ENCODE data around the gene SGO2. TPM values are rescaled to one million over a fixed set of nuclear protein-coding genes. Genes with fewer than 3 reads are reported as not detected.

The SGO2 gene
- total and polyA plus RNA-seq, 10 of the 15 experiments (the other 5 are each of a cell fraction or from before 2014, with no cell fraction given) = 15.8 to 55.2 (median 24.3) TPM

GRCh38 chr2:200483729-200484198 lies 42.2 kb upstream of the SGO2 start (continued):
- TF ChIP-seq, protein P1, sequence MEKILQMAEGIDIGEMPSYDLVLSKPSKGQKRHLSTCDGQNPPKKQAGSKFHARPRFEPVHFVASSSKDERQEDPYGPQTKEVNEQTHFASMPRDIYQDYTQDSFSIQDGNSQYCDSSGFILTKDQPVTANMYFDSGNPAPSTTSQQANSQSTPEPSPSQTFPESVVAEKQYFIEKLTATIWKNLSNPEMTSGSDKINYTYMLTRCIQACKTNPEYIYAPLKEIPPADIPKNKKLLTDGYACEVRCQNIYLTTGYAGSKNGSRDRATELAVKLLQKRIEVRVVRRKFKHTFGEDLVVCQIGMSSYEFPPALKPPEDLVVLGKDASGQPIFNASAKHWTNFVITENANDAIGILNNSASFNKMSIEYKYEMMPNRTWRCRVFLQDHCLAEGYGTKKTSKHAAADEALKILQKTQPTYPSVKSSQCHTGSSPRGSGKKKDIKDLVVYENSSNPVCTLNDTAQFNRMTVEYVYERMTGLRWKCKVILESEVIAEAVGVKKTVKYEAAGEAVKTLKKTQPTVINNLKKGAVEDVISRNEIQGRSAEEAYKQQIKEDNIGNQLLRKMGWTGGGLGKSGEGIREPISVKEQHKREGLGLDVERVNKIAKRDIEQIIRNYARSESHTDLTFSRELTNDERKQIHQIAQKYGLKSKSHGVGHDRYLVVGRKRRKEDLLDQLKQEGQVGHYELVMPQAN (conservative IDR thresholded peaks at IDR 0.05) = no peak
- TF ChIP-seq HDAC2 (IDR thresholded peaks at IDR 0.05) (no peak), BMI1 (IDR thresholded peaks at IDR 0.05; ENCODE audit: borderline replicate concordance) (no peak), BHLHE40 (IDR thresholded peaks at IDR 0.05; ENCODE audit: borderline replicate concordance in 1 of 2, low read depth in 2 of 2, low read length in 1 of 2) (no peak), PBX3 (IDR thresholded peaks at IDR 0.05; ENCODE audit: insufficient replicate concordance, low read depth, low read length) (peak; percentile 27), SMC3 (IDR thresholded peaks at IDR 0.05; ENCODE audit: borderline replicate concordance, low read length) (peak; percentile 63; the same call in 1 of the 2 replicates), MEF2B (IDR thresholded peaks at IDR 0.05; ENCODE audit: partially characterized antibody, poor library complexity, severe bottlenecking) (no peak), RB1 (IDR thresholded peaks at IDR 0.05; ENCODE audit: borderline replicate concordance) (no peak), NRF1 (conservative IDR thresholded peaks at IDR 0.05; ENCODE audit: low read depth, low read length) (no peak), POLR2AphosphoS2 (IDR thresholded peaks at IDR 0.05; ENCODE audit: low read depth, low read length) (no peak), RAD21 (IDR thresholded peaks at IDR 0.05; ENCODE audit: insufficient read depth, low read depth, low read length) (peak; percentile 65), REST (IDR thresholded peaks at IDR 0.05; ENCODE audit: low read depth, low read length) (no peak), GATAD2B (conservative IDR thresholded peaks at IDR 0.05; ENCODE audit: low read depth) (no peak), SPI1 (IDR thresholded peaks at IDR 0.05; ENCODE audit: borderline replicate concordance, insufficient read depth, low read depth, low read length) (no peak), CHD2 (IDR thresholded peaks at IDR 0.05; ENCODE audit: borderline replicate concordance, low read depth, low read length) (no peak), HDGF (IDR thresholded peaks at IDR 0.05) (no peak)
- TF ChIP-seq, protein P2, sequence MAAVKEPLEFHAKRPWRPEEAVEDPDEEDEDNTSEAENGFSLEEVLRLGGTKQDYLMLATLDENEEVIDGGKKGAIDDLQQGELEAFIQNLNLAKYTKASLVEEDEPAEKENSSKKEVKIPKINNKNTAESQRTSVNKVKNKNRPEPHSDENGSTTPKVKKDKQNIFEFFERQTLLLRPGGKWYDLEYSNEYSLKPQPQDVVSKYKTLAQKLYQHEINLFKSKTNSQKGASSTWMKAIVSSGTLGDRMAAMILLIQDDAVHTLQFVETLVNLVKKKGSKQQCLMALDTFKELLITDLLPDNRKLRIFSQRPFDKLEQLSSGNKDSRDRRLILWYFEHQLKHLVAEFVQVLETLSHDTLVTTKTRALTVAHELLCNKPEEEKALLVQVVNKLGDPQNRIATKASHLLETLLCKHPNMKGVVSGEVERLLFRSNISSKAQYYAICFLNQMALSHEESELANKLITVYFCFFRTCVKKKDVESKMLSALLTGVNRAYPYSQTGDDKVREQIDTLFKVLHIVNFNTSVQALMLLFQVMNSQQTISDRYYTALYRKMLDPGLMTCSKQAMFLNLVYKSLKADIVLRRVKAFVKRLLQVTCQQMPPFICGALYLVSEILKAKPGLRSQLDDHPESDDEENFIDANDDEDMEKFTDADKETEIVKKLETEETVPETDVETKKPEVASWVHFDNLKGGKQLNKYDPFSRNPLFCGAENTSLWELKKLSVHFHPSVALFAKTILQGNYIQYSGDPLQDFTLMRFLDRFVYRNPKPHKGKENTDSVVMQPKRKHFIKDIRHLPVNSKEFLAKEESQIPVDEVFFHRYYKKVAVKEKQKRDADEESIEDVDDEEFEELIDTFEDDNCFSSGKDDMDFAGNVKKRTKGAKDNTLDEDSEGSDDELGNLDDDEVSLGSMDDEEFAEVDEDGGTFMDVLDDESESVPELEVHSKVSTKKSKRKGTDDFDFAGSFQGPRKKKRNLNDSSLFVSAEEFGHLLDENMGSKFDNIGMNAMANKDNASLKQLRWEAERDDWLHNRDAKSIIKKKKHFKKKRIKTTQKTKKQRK (IDR thresholded peaks at IDR 0.05; ENCODE audit: low read depth, low read length) = no peak
- TF ChIP-seq, protein P3, sequence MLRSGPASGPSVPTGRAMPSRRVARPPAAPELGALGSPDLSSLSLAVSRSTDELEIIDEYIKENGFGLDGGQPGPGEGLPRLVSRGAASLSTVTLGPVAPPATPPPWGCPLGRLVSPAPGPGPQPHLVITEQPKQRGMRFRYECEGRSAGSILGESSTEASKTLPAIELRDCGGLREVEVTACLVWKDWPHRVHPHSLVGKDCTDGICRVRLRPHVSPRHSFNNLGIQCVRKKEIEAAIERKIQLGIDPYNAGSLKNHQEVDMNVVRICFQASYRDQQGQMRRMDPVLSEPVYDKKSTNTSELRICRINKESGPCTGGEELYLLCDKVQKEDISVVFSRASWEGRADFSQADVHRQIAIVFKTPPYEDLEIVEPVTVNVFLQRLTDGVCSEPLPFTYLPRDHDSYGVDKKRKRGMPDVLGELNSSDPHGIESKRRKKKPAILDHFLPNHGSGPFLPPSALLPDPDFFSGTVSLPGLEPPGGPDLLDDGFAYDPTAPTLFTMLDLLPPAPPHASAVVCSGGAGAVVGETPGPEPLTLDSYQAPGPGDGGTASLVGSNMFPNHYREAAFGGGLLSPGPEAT (IDR thresholded peaks at IDR 0.05; ENCODE audit: low read depth) = no peak

Measured in GM12878 (cell line).